Cardiac muscle cell (in vitro differentiated cells and primary cell): ENCODE data around the gene AOPEP. TPM values are rescaled to one million over a fixed set of nuclear protein-coding genes. Genes with fewer than 3 reads are reported as not detected.

Experiments used
- DNase-seq, 2 donors: peaks; one replicate each; pipeline versions ENCODE4 v3.0.0 to v3.0.0-alpha.2; 2010 to 2017; ENCODE audit warnings: low read depth in 1 of 2, low spot score in 1 of 2
- H3K27ac ChIP-seq: fragments of 200-600 bp; sonication (generic); 2 replicates; pipeline ENCODE4 v1.5.1; 2016
- H3K27me3 ChIP-seq: fragments of 200-600 bp; sonication (generic); 2 replicates; pipeline ENCODE4 v1.6.0; 2016; ENCODE audit warnings: control low read depth
- H3K36me3 ChIP-seq: fragments of 200-600 bp; sonication (generic); 2 replicates; pipeline ENCODE4 v1.5.1; 2016; ENCODE audit warnings: control low read depth
- H3K4me1 ChIP-seq: fragments of 200-600 bp; sonication (generic); 2 replicates; pipeline ENCODE4 v1.8.1; 2017; ENCODE audit warnings: low read depth, mild to moderate bottlenecking, mixed run types
- H3K4me3 ChIP-seq: fragments of 200-600 bp; sonication (generic); 2 replicates; pipeline ENCODE4 v1.5.1; 2016; ENCODE audit warnings: mild to moderate bottlenecking
- H3K9me3 ChIP-seq: fragments of 200-600 bp; sonication (generic); 2 replicates; pipeline ENCODE4 v1.5.1; 2017; ENCODE audit warnings: low read depth, mild to moderate bottlenecking, control low read depth
- CTCF ChIP-seq: IDR thresholded peaks from 2 replicates; pipeline ENCODE4 v1.5.1; 2012; ENCODE audit warnings: low read depth, mild to moderate bottlenecking, low read length
- polyA plus RNA-seq: library from polyadenylated mRNA; unstranded; fragments of >200 nt; fragmentation: Nextera tagmentation; extraction: Ambion mirVana; gene quantifications from 2 replicates; pipeline ENCODE4 v1.2.1, GENCODE V29; 2016
- total RNA-seq: library from RNA; depleted of rRNA; stranded (reverse); fragments of >200 nt; gene quantifications from 2 replicates; pipeline ENCODE4 v1.2.3, GENCODE V29; 2016

AOPEP gene
- total and polyA plus RNA-seq, 2 experiments from 2014 or later = 46.8 to 88.7 TPM

DNA sequence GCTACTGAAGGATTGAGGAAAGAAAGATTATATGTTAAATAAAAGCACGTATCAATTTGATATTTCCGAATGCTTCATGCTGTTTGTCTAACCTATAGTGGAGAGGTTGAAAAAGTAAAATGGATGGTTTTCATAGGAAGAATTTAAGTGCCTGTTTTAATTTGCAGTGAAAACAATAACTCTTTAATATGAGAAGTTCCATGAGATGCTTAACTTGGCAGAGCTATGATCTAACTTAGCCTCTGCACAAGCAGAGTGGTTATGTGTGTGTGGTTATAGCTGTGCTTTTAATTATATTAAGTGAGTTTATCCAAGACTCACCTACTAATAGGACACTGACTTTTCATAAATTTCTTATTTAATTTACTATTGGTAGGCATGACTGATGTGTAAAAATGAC is 57.4 kb downstream of the AOPEP start:
- Histone ChIP-seq H3K4me1 (peaks cover 18% of the 10 kb centered on the region), H3K27ac (no peak overlapping the region), H3K27me3 (no peaks in the 10 kb centered on the region), H3K36me3 (no peaks in the 10 kb centered on the region), H3K9me3 (no peaks in the 10 kb centered on the region), H3K4me3 (no peak overlapping the region)
- TF ChIP-seq CTCF = no peak
- DNase-seq = no peak

DNA sequence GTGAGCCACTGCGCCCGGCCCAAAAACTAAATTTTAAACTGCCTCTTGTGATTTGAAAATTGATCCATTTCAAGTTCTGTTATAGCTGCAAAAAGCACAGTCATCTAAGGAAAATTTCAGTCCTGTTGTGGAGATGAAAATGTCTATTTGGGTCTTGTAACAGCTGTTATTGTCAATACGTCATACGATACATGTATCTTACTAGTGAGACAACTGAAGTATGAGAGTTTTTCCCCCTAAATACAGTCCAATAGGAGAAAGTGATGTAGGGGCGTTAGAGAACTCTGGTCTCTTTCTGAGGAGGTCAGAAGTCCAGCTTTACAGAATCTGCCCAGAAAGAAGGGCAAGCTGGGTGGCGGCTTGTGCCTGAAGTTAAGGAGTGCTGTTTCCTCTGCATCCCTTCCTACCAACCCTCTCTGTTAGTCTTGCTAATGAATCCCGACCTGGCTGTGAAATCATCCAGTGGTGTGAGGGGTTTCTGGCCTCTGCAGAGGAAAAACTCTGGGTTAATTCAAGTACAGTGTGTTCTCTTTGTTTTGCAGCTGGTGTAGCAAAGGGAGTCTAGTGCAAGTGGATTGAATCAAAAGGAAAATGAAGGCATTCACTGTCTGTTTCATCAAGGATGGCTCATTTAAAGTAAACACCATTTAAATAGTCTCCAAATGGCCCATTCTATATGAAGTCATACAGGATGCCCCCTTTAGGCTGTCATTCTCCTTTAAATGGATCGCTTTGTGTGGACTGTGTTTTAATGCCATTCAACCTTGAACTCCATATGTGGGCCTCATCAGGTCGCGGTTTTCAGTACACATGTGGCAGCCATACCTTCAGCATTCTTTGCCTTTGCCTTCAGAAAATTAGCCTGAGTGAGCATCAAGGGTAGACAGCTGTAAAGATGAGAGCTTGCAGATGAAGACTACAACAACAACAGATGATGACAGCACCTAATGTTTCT is 59.0 kb downstream of the AOPEP start:
- DNase-seq = no peak
- Histone ChIP-seq H3K27ac (no peak overlapping the region), H3K4me3 (no peak overlapping the region), H3K4me1 (peaks cover 8% of the 10 kb centered on the region), H3K36me3 (no peaks in the 10 kb centered on the region), H3K27me3 (no peaks in the 10 kb centered on the region), H3K9me3 (no peaks in the 10 kb centered on the region)
- TF ChIP-seq CTCF = no peak

DNA sequence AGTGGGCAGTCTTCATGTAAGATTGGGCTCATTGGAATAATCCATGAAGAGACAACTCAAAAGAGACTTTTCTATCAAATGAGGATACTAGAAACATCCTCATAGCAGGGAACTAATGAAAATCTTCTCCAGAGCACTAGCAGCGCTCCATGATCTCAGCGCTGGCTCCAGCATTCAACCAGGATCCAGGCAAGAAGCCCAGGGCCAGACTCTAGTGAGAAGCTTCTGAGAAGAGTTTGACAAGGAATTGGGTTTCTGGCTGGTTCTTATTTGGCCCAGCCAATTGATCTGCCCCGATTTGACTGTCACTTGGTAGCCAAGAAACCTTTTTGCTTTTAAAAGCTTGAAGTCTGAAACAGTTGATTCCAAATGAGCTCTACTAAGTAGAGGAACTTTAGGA is 60.1 kb downstream of the AOPEP start:
- DNase-seq = no peak
- Histone ChIP-seq H3K36me3 (no peaks in the 10 kb centered on the region), H3K27ac (no peak overlapping the region), H3K4me3 (no peak overlapping the region), H3K27me3 (no peaks in the 10 kb centered on the region), H3K4me1 (no peaks in the 10 kb centered on the region), H3K9me3 (no peaks in the 10 kb centered on the region)
- TF ChIP-seq CTCF = no peak

GRCh38 chr9:94787266-94787665 is 60.8 kb downstream of the AOPEP start:
- DNase-seq = no peak
- no peak for TF ChIP-seq CTCF
- H3K9me3 ChIP-seq = no peaks in the 10 kb centered on the region
- peaks cover 2% of the 10 kb centered on the region for H3K4me1 ChIP-seq
- no peaks in the 10 kb centered on the region for H3K27me3 ChIP-seq
- H3K36me3 ChIP-seq = no peaks in the 10 kb centered on the region
- no peak overlapping the region for H3K4me3 ChIP-seq
- H3K27ac ChIP-seq = no peak overlapping the region

GRCh38 chr9:94788570-94789105 is 62.1 kb downstream of the AOPEP start:
- H3K4me3 ChIP-seq = no peak overlapping the region
- no peak for DNase-seq
- no peaks in the 10 kb centered on the region for H3K36me3 ChIP-seq
- no peaks in the 10 kb centered on the region for H3K27me3 ChIP-seq
- H3K9me3 ChIP-seq = no peaks in the 10 kb centered on the region
- TF ChIP-seq CTCF = no peak
- H3K4me1 ChIP-seq = peaks cover 6% of the 10 kb centered on the region
- no peak overlapping the region for H3K27ac ChIP-seq
